ENCODE measurements around the gene PATJ.
"Not testable (repeated sequence)": the region's sequence is repeated elsewhere in the genome, so short reads cannot be mapped to it uniquely, and the experiment has no call there.

The PATJ gene

DNA sequence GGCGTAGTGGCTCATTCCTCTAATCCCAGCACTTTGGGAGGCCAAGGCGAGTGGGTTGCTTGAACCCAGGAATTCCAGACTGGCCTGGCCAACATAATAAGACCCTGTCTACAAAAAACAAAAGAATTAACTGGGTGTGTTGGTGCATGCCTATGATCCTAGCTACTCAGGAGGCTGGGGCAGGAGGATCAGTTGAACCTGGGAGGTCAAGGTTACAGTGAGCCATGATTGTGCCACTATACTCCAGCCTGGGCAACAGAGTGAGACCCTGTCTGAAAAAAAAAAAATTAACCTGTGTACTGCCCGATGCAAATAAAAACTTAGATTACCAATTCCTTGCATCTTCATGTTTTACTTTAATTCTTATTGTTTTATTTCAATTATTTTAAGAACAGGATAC lies 193.2 kb downstream of the PATJ start:
- no peak overlapping the region for H3K4me3 ChIP-seq (ENCODE audit: insufficient read depth, low read depth, low read length)
- H3K4me1 ChIP-seq (ENCODE audit: control insufficient read depth, insufficient read depth, low read length) = no peaks in the 10 kb centered on the region
- H3K27ac ChIP-seq (ENCODE audit: insufficient read depth, low read depth, low read length, poor library complexity, severe bottlenecking) = no peak overlapping the region
- H3K36me3 ChIP-seq (ENCODE audit: control insufficient read depth, insufficient read depth, low read length) = no peaks in the 10 kb centered on the region
- WGBS, 2 experiments = 94 to 95% methylated on average over 3 of the region's 3 CpGs
- no peaks in the 10 kb centered on the region for H3K27me3 ChIP-seq (ENCODE audit: control insufficient read depth, insufficient read depth, low read length, poor library complexity, severe bottlenecking)
- no peaks in the 10 kb centered on the region for H3K9me3 ChIP-seq (ENCODE audit: control insufficient read depth, low read length)

DNA sequence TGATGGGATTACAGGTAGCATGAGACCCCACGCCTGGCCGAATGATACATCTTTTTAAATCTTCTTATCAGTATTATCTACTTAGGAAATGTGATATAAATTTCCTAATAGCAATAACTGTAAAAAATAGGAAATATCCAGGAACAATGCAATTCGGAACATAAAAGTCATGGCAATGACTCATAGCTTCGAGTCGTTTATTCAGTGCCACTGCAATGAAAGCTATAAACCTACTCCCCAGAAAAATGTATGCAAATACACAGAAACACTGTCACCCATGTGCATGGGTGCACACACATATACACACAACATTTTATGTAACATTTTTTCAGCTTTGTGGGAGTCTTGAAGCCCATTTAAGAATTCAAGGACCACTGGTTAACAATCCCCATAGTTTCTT lies 194.6 kb downstream of the PATJ start:
- no peaks in the 10 kb centered on the region for H3K4me1 ChIP-seq (ENCODE audit: control insufficient read depth, insufficient read depth, low read length)
- no peak overlapping the region for H3K27ac ChIP-seq (ENCODE audit: insufficient read depth, low read depth, low read length, poor library complexity, severe bottlenecking)
- H3K9me3 ChIP-seq (ENCODE audit: control insufficient read depth, low read length) = no peaks in the 10 kb centered on the region
- 85 to 93% methylated on average over 4 to 5 of the region's 5 CpGs for WGBS, 2 experiments
- no peak overlapping the region for H3K4me3 ChIP-seq (ENCODE audit: insufficient read depth, low read depth, low read length)
- H3K36me3 ChIP-seq (ENCODE audit: control insufficient read depth, insufficient read depth, low read length) = no peaks in the 10 kb centered on the region
- no peaks in the 10 kb centered on the region for H3K27me3 ChIP-seq (ENCODE audit: control insufficient read depth, insufficient read depth, low read length, poor library complexity, severe bottlenecking)

DNA sequence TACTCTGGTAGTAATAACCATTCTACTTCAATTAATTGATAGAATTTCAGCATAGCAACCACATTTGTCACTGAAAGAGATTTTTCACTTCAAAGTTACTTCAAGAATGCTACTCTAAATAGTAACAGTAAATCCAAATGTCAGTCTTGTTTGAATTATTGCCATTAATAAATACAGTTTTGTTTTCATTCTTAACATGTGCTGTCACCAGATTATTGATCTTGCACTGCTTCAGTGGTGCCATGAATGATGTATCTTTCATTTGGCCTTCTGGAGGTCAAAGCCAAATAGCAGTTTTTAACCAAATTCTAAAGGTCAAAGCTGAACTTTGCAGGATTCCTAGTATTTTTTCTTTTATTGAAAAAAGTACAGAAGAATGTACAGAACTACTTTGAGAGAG lies 199.5 kb downstream of the PATJ start:
- no peaks in the 10 kb centered on the region for H3K4me1 ChIP-seq (ENCODE audit: control insufficient read depth, insufficient read depth, low read length)
- H3K36me3 ChIP-seq (ENCODE audit: control insufficient read depth, insufficient read depth, low read length) = no peaks in the 10 kb centered on the region
- no peaks in the 10 kb centered on the region for H3K27me3 ChIP-seq (ENCODE audit: control insufficient read depth, insufficient read depth, low read length, poor library complexity, severe bottlenecking)
- no peaks in the 10 kb centered on the region for H3K9me3 ChIP-seq (ENCODE audit: control insufficient read depth, low read length)
- H3K27ac ChIP-seq (ENCODE audit: insufficient read depth, low read depth, low read length, poor library complexity, severe bottlenecking) = no peak overlapping the region
- H3K4me3 ChIP-seq (ENCODE audit: insufficient read depth, low read depth, low read length) = no peak overlapping the region

DNA sequence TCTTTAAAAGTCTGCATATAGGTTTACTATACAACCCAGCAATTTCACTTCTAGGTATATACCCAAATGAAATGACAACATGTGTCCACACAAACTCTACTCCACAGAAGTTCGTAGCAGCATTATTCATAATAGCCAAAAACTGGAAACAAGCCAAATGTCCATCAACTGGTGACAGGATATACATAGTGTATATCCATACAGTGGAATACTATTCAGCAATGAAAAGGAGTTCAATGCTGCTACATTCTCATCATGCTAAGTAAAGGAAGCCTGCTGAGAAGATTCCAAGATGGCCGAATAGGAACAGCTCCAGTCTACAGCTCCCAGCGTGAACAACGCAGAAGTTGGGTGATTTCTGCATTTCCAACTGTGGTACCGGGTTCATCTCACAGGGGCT lies 200.6 kb downstream of the PATJ start:
- no peaks in the 10 kb centered on the region for H3K27me3 ChIP-seq (ENCODE audit: control insufficient read depth, insufficient read depth, low read length, poor library complexity, severe bottlenecking)
- WGBS, 2 experiments = 91 to 95% methylated on average over 5 of the region's 5 CpGs
- H3K4me3 ChIP-seq (ENCODE audit: insufficient read depth, low read depth, low read length) = no peak overlapping the region
- no peaks in the 10 kb centered on the region for H3K36me3 ChIP-seq (ENCODE audit: control insufficient read depth, insufficient read depth, low read length)
- no peaks in the 10 kb centered on the region for H3K9me3 ChIP-seq (ENCODE audit: control insufficient read depth, low read length)
- no peaks in the 10 kb centered on the region for H3K4me1 ChIP-seq (ENCODE audit: control insufficient read depth, insufficient read depth, low read length)
- H3K27ac ChIP-seq (ENCODE audit: insufficient read depth, low read depth, low read length, poor library complexity, severe bottlenecking) = no peak overlapping the region

DNA sequence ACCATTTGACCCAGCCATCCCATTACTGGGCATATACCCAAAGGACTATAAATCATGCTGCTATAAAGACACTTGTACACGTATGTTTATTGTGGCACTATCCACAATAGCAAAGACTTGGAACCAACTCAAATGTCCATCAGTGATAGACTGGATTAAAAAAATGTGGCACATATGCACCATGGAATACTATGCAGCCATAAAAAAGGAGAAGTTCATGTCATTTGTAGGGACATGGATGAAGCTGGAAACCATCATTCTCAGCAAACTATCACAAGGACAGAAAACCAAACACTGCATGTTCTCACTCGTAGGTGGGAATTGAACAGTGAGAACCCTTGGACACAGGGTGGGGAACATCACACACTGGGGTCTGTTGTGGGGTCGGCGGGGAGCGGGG lies 206.4 kb downstream of the PATJ start:
- H3K36me3 ChIP-seq (ENCODE audit: control insufficient read depth, insufficient read depth, low read length); H3K9me3 ChIP-seq (ENCODE audit: control insufficient read depth, low read length); H3K4me1 ChIP-seq (ENCODE audit: control insufficient read depth, insufficient read depth, low read length); H3K4me3 ChIP-seq (ENCODE audit: insufficient read depth, low read depth, low read length); H3K27me3 ChIP-seq (ENCODE audit: control insufficient read depth, insufficient read depth, low read length, poor library complexity, severe bottlenecking); H3K27ac ChIP-seq (ENCODE audit: insufficient read depth, low read depth, low read length, poor library complexity, severe bottlenecking): not testable (repeated sequence)
- WGBS, 2 experiments = 90 to 94% methylated on average over 2 to 4 of the region's 5 CpGs

DNA sequence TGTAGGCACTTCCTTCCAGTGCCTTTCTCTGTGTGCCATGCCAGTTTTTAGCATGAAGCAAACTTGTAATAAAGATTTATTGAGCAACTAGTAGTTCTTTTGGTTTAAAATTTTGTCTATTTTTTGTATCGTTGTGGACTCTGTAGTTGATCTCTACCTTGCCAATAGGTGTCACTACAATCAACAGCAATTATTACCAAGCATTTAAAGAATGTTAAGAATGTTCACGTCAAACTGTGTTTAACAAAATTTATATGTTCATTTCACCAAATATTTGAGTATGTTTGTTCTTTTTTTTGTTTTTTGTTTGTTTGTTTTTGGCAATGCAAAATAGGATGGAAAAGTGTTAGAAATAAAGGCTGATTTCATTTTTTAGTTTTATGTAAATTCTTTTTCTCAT lies 208.1 kb downstream of the PATJ start:
- no peak overlapping the region for H3K27ac ChIP-seq (ENCODE audit: insufficient read depth, low read depth, low read length, poor library complexity, severe bottlenecking)
- 100% methylated on average over 1 of the region's 2 CpGs; no CpG with 5 or more reads in 1 of the 2 experiments for WGBS, 2 experiments
- no peaks in the 10 kb centered on the region for H3K9me3 ChIP-seq (ENCODE audit: control insufficient read depth, low read length)
- no peaks in the 10 kb centered on the region for H3K27me3 ChIP-seq (ENCODE audit: control insufficient read depth, insufficient read depth, low read length, poor library complexity, severe bottlenecking)
- no peaks in the 10 kb centered on the region for H3K36me3 ChIP-seq (ENCODE audit: control insufficient read depth, insufficient read depth, low read length)
- no peak overlapping the region for H3K4me3 ChIP-seq (ENCODE audit: insufficient read depth, low read depth, low read length)
- peaks cover 5% of the 10 kb centered on the region for H3K4me1 ChIP-seq (ENCODE audit: control insufficient read depth, insufficient read depth, low read length)

DNA sequence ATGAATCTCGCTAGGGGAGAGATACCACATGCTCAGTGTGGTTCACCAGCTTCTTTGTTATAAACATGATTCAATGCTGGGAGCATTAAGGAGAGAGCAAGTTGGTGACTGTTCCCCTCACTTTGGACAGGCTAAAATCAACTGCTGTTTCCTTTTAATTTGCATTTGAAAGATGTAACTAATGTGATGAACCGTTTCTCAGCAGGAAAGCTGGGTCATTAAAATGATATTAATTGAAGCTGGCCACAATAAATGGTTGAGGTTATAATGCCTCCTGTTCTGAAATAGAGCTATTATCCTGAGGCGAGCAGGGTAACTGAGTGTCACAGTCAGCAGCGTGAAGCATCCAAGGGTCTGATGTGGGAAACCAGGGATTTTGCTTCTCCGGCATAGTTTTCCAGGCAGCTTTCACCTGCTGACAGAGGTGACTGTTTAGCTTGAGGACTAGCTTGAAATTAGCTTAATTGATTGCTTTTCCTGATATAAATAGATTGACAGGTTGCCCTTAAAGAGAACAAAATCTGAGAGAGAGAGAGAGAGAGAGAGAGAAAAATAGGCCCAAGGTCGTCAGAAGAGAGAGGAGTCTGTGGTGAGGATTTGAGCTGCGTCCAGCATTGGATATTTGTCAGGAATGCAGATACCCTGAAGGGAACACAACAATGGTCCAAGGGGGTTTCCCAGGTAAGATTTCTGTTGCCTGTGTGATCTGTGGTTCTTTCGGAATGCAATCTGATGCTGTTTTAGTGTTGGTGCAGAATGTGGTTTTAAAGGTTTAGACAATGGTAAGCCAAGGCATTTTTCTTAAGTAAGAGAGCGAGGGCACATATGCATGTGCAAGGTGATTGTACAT lies 209.7 kb downstream of the PATJ start:
- no peaks in the 10 kb centered on the region for H3K9me3 ChIP-seq (ENCODE audit: control insufficient read depth, low read length)
- 28 to 30% methylated on average over 9 of the region's 9 CpGs for WGBS, 2 experiments
- no peaks in the 10 kb centered on the region for H3K27me3 ChIP-seq (ENCODE audit: control insufficient read depth, insufficient read depth, low read length, poor library complexity, severe bottlenecking)
- no peak overlapping the region for H3K4me3 ChIP-seq (ENCODE audit: insufficient read depth, low read depth, low read length)
- peaks cover 5% of the 10 kb centered on the region for H3K4me1 ChIP-seq (ENCODE audit: control insufficient read depth, insufficient read depth, low read length)
- peak overlapping the region; percentile 38 for H3K27ac ChIP-seq (ENCODE audit: insufficient read depth, low read depth, low read length, poor library complexity, severe bottlenecking)
- H3K36me3 ChIP-seq (ENCODE audit: control insufficient read depth, insufficient read depth, low read length) = no peaks in the 10 kb centered on the region

DNA sequence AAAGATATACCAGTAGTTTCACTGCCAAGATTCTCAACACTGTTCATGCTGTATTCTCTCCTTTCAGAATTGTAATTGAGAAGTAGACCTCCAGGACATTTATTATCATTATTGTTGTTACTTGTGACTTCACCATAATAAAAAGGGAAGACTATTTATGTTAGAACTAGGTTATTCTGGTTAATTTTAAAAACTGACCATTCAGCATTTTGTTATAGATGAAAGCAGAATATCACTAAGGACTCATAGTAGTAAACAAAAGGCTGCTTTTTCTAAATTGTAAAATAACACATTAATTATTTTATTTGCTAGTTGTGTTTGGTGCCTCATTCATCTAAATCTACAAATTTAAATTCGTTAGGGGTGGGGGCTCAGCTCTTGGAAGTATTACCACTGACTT lies 210.4 kb downstream of the PATJ start:
- no peaks in the 10 kb centered on the region for H3K36me3 ChIP-seq (ENCODE audit: control insufficient read depth, insufficient read depth, low read length)
- 80% methylated on average over 1 of the region's 1 CpG; no CpG with 5 or more reads in 1 of the 2 experiments for WGBS, 2 experiments
- no peak overlapping the region for H3K4me3 ChIP-seq (ENCODE audit: insufficient read depth, low read depth, low read length)
- H3K4me1 ChIP-seq (ENCODE audit: control insufficient read depth, insufficient read depth, low read length) = peaks cover 5% of the 10 kb centered on the region
- H3K27ac ChIP-seq (ENCODE audit: insufficient read depth, low read depth, low read length, poor library complexity, severe bottlenecking) = no peak overlapping the region
- H3K27me3 ChIP-seq (ENCODE audit: control insufficient read depth, insufficient read depth, low read length, poor library complexity, severe bottlenecking) = no peaks in the 10 kb centered on the region
- no peaks in the 10 kb centered on the region for H3K9me3 ChIP-seq (ENCODE audit: control insufficient read depth, low read length)

DNA sequence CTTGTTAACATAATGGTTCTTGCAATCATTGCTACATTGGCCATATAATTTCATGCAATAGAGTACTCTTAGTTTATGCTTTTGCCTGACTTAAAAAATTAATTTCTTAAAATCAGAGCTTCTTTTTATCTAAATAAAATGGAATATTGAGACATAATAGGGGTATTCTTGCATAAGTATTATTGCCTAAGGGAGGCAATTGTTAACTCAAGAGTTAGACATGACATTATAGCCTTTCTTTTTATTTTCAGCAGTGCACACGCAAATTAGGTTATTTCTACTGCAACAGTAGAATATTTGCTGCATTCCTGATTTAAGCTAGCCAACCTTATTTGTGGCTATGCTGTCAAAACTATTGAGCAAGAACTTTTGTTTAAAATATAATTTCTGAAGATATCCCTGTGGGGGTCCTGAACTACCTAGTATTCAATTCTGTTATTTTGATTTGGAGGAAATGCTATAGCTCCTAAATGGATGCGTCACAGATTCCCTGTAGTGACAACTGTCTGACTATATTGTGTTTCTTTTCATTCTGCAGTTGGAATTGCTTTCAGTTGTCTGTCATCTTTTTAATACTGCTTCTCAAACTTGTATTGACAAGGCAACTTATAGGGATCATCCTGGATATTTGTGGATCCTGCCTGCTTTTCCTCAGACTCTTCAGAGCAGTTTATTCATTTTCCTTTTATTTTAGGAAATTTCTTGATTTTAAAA lies 211.0 kb downstream of the PATJ start:
- H3K4me3 ChIP-seq (ENCODE audit: insufficient read depth, low read depth, low read length) = no peak overlapping the region
- no peaks in the 10 kb centered on the region for H3K9me3 ChIP-seq (ENCODE audit: control insufficient read depth, low read length)
- no peaks in the 10 kb centered on the region for H3K36me3 ChIP-seq (ENCODE audit: control insufficient read depth, insufficient read depth, low read length)
- no peak overlapping the region for H3K27ac ChIP-seq (ENCODE audit: insufficient read depth, low read depth, low read length, poor library complexity, severe bottlenecking)
- no peaks in the 10 kb centered on the region for H3K27me3 ChIP-seq (ENCODE audit: control insufficient read depth, insufficient read depth, low read length, poor library complexity, severe bottlenecking)
- H3K4me1 ChIP-seq (ENCODE audit: control insufficient read depth, insufficient read depth, low read length) = peaks cover 5% of the 10 kb centered on the region
- WGBS, 2 experiments = 95 to 97% methylated on average over 2 of the region's 2 CpGs

DNA sequence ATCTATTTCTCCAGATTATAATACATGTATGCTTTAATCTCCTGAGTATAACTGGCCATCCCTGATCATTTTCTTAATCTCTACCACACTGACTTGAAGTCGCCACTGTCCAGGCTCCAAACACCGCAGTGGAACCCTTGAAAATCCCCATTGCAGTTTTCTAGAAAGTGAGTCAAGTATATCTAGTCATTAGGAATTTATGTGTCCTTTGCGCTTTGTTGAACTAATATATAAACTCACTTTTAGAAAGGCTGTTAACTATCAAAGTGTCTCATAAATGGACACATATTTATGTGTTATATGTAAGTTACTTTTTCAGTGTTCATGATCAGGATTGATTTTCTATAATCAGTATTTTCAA lies 211.5 kb downstream of the PATJ start:
- no peaks in the 10 kb centered on the region for H3K27me3 ChIP-seq (ENCODE audit: control insufficient read depth, insufficient read depth, low read length, poor library complexity, severe bottlenecking)
- 95 to 100% methylated on average over 2 of the region's 3 CpGs for WGBS, 2 experiments
- no peak overlapping the region for H3K27ac ChIP-seq (ENCODE audit: insufficient read depth, low read depth, low read length, poor library complexity, severe bottlenecking)
- H3K4me3 ChIP-seq (ENCODE audit: insufficient read depth, low read depth, low read length) = no peak overlapping the region
- H3K36me3 ChIP-seq (ENCODE audit: control insufficient read depth, insufficient read depth, low read length) = no peaks in the 10 kb centered on the region
- peaks cover 5% of the 10 kb centered on the region for H3K4me1 ChIP-seq (ENCODE audit: control insufficient read depth, insufficient read depth, low read length)
- H3K9me3 ChIP-seq (ENCODE audit: control insufficient read depth, low read length) = no peaks in the 10 kb centered on the region

Data from ectodermal cell (in vitro differentiated cells).